Measurements from ENCODE around the gene ZAP70. TPM values are rescaled to one million over a fixed set of nuclear protein-coding genes. Genes with fewer than 3 reads are reported as not detected.

Gene ZAP70
- total RNA-seq, 2 donors from 2014 or later: 3.4 to 5.3 TPM

- DNase-seq (ENCODE audit: low spot score) (no peak), ATAC-seq (ENCODE audit: insufficient number of reproducible peaks, low FRiP score, low read depth) (no peak)
- H3K36me3 ChIP-seq: no peaks in the 10 kb centered on the region
- H3K4me1 ChIP-seq (ENCODE audit: control insufficient read depth in 1 of 2, low read depth in 2 of 2): no peaks in the 10 kb centered on the region
- TF ChIP-seq, protein P1, sequence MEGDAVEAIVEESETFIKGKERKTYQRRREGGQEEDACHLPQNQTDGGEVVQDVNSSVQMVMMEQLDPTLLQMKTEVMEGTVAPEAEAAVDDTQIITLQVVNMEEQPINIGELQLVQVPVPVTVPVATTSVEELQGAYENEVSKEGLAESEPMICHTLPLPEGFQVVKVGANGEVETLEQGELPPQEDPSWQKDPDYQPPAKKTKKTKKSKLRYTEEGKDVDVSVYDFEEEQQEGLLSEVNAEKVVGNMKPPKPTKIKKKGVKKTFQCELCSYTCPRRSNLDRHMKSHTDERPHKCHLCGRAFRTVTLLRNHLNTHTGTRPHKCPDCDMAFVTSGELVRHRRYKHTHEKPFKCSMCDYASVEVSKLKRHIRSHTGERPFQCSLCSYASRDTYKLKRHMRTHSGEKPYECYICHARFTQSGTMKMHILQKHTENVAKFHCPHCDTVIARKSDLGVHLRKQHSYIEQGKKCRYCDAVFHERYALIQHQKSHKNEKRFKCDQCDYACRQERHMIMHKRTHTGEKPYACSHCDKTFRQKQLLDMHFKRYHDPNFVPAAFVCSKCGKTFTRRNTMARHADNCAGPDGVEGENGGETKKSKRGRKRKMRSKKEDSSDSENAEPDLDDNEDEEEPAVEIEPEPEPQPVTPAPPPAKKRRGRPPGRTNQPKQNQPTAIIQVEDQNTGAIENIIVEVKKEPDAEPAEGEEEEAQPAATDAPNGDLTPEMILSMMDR (IDR thresholded peaks at IDR 0.05): no peak
- H3K27ac ChIP-seq: no peak overlapping the region
- H3K27me3 ChIP-seq (replicated peaks; ENCODE audit: insufficient read depth): no peaks in the 10 kb centered on the region
- H3K9me3 ChIP-seq: no peaks in the 10 kb centered on the region
- no peak overlapping the region for H3K4me3 ChIP-seq
Observed at GRCh38 chr2:97698530-97698929, 14.8 kb upstream of the ZAP70 start.

DNA sequence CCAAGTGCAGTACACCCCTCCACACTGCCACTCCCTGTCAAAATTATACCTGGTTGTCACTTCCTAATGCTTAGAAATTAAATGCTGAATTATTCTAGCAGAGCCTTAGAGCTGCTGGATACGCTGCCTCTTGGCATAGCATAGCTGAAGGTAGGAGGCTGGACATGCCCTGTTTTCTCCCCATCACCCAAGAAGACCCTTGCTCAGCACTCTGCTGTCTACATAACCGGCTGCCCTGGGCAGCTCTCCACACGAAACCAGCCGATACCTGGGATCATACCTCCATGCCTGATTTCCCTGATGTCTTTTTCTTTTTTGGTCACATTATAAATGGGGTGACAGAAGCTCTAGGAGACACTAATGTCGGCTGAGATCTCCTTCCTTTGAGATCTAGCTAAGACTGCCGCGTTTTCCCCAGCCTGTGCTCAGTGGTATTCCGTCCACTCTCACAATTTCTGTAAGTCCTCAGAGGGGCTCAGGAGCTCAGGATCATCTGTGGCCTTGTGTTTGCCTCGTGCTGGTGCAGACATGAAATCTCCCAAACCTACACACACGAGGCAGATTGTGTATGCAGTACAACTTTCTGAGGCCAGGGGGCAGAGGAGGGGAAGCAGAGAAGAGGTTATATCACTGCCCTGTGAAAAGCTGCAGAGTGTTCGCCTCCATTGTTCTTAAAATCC lies 13.5 kb upstream of the ZAP70 start:
- no peaks in the 10 kb centered on the region for H3K9me3 ChIP-seq
- no peaks in the 10 kb centered on the region for H3K4me1 ChIP-seq (ENCODE audit: control insufficient read depth in 1 of 2, low read depth in 2 of 2)
- TF ChIP-seq, protein P1 (IDR thresholded peaks at IDR 0.05): peak; percentile 49
- H3K27ac ChIP-seq: no peak overlapping the region
- peak; percentile 51 for ATAC-seq (ENCODE audit: insufficient number of reproducible peaks, low FRiP score, low read depth)
- H3K36me3 ChIP-seq: no peaks in the 10 kb centered on the region
- no peak for DNase-seq (ENCODE audit: low spot score)
- H3K4me3 ChIP-seq: no peak overlapping the region
- H3K27me3 ChIP-seq (replicated peaks; ENCODE audit: insufficient read depth): no peaks in the 10 kb centered on the region

- DNase-seq (ENCODE audit: low spot score) (no peak), ATAC-seq (ENCODE audit: insufficient number of reproducible peaks, low FRiP score, low read depth) (no peak)
- TF ChIP-seq, protein P1 (IDR thresholded peaks at IDR 0.05): no peak
Observed at GRCh38 chr2:97701186-97701585, 12.2 kb upstream of the ZAP70 start.

GRCh38 chr2:97701851-97702465 lies 11.4 kb upstream of the ZAP70 start:
- no peak for DNase-seq (ENCODE audit: low spot score)
- Histone ChIP-seq H3K27me3 (replicated peaks; ENCODE audit: insufficient read depth) (no peaks in the 10 kb centered on the region), H3K9me3 (no peaks in the 10 kb centered on the region), H3K4me3 (no peak overlapping the region), H3K4me1 (ENCODE audit: control insufficient read depth in 1 of 2, low read depth in 2 of 2) (no peaks in the 10 kb centered on the region), H3K36me3 (no peaks in the 10 kb centered on the region), H3K27ac (no peak overlapping the region)
- no peak for ATAC-seq (ENCODE audit: insufficient number of reproducible peaks, low FRiP score, low read depth)
- TF ChIP-seq, protein P1 (IDR thresholded peaks at IDR 0.05): no peak

More at GRCh38 chr2:97701186-97701585, 12.2 kb upstream of the ZAP70 start:
- H3K4me1 ChIP-seq (ENCODE audit: control insufficient read depth in 1 of 2, low read depth in 2 of 2): no peaks in the 10 kb centered on the region
- H3K27ac ChIP-seq: no peak overlapping the region
- no peaks in the 10 kb centered on the region for H3K36me3 ChIP-seq
- H3K4me3 ChIP-seq: no peak overlapping the region
- no peaks in the 10 kb centered on the region for H3K9me3 ChIP-seq
- no peaks in the 10 kb centered on the region for H3K27me3 ChIP-seq (replicated peaks; ENCODE audit: insufficient read depth)

- DNase-seq (ENCODE audit: low spot score): no peak
- Histone ChIP-seq H3K4me1 (ENCODE audit: control insufficient read depth in 1 of 2, low read depth in 2 of 2) (no peaks in the 10 kb centered on the region), H3K4me3 (no peak overlapping the region), H3K36me3 (no peaks in the 10 kb centered on the region), H3K27me3 (replicated peaks; ENCODE audit: insufficient read depth) (no peaks in the 10 kb centered on the region), H3K9me3 (no peaks in the 10 kb centered on the region), H3K27ac (no peak overlapping the region)
- ATAC-seq (ENCODE audit: insufficient number of reproducible peaks, low FRiP score, low read depth): no peak
- TF ChIP-seq, protein P1 (IDR thresholded peaks at IDR 0.05): no peak
Observed at GRCh38 chr2:97702731-97703470, 10.5 kb upstream of the ZAP70 start.
